GM19467 (cell line): ENCODE data around the gene PTPRJ.
"Not testable (repeated sequence)": the region's sequence is repeated elsewhere in the genome, so short reads cannot be mapped to it uniquely, and the experiment has no call there.

Experiments used
- ATAC-seq: cut with Tn5 transposase; IDR thresholded peaks from one replicate; pipeline ENCODE4 v1.9.1; 2021; ENCODE audit warnings: mild to moderate bottlenecking, moderate library complexity; ENCODE audit not compliant: unreplicated experiment

The PTPRJ gene

GRCh38 chr11:47980088-47980906, at the start of gene PTPRJ:
Gene PTPRJ (plus strand): TSS chr11:47980559. CDS start chr11:47980913, 354 bp downstream.
- ATAC-seq, result peak; percentile 43

- no peak for ATAC-seq
Measured at GRCh38 chr11:47932544-47932943, 47.8 kb upstream of the PTPRJ start.

GRCh38 chr11:47933797-47934196, 46.6 kb upstream of the PTPRJ start:
- ATAC-seq, result not testable (repeated sequence)

GRCh38 chr11:47938791-47939560, 41.4 kb upstream of the PTPRJ start:
- no peak for ATAC-seq

GRCh38 chr11:47940904-47941649, 39.3 kb upstream of the PTPRJ start:
- no peak for ATAC-seq

GRCh38 chr11:47941907-47942558, 38.3 kb upstream of the PTPRJ start:
- ATAC-seq, result no peak

GRCh38 chr11:47943721-47944586, 36.4 kb upstream of the PTPRJ start:
- ATAC-seq, result no peak

- ATAC-seq, result no peak
Measured at GRCh38 chr11:47944632-47945031, 35.7 kb upstream of the PTPRJ start.

GRCh38 chr11:47946682-47947559, 33.4 kb upstream of the PTPRJ start:
- no peak for ATAC-seq

GRCh38 chr11:47948137-47948536, 32.2 kb upstream of the PTPRJ start:
- no peak for ATAC-seq

GRCh38 chr11:47949001-47949675, 31.2 kb upstream of the PTPRJ start:
- ATAC-seq, result not testable (repeated sequence)

- peak; percentile 72 for ATAC-seq
Measured at GRCh38 chr11:47950396-47950795, 30.0 kb upstream of the PTPRJ start.

GRCh38 chr11:47951504-47951903, 28.9 kb upstream of the PTPRJ start:
- not testable (repeated sequence) for ATAC-seq

- ATAC-seq, result no peak
Measured at GRCh38 chr11:47955061-47955755, 25.2 kb upstream of the PTPRJ start.

GRCh38 chr11:47960015-47960414, 20.3 kb upstream of the PTPRJ start:
- ATAC-seq, result no peak

GRCh38 chr11:47961383-47961782, 19.0 kb upstream of the PTPRJ start:
- ATAC-seq, result no peak

GRCh38 chr11:47964546-47964945, 15.8 kb upstream of the PTPRJ start:
- no peak for ATAC-seq
